ENCODE data around the gene KCTD19.

Gene KCTD19

DNA sequence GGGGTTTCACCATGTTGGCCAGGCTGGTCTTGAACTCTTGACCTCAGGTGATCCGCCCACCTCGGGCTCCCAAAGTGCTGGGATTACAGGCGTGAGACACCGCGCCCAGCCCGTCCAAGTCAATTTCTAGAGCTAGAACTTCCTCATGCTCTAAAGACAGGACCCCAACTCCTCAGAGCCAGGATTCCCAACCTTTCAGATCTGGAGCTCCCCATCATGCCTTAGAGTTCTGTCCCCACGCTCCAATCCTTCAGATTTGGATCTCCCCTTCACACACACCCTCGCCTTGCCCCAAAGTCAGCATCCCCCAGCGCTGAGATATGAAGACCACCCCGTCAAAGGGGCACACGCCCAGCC is 448 bp downstream of the KCTD19 start:
- peak overlapping the region; percentile 50 for H3K4me3 ChIP-seq (ENCODE audit: low read depth, low read length)
- TF ChIP-seq, protein P1, sequence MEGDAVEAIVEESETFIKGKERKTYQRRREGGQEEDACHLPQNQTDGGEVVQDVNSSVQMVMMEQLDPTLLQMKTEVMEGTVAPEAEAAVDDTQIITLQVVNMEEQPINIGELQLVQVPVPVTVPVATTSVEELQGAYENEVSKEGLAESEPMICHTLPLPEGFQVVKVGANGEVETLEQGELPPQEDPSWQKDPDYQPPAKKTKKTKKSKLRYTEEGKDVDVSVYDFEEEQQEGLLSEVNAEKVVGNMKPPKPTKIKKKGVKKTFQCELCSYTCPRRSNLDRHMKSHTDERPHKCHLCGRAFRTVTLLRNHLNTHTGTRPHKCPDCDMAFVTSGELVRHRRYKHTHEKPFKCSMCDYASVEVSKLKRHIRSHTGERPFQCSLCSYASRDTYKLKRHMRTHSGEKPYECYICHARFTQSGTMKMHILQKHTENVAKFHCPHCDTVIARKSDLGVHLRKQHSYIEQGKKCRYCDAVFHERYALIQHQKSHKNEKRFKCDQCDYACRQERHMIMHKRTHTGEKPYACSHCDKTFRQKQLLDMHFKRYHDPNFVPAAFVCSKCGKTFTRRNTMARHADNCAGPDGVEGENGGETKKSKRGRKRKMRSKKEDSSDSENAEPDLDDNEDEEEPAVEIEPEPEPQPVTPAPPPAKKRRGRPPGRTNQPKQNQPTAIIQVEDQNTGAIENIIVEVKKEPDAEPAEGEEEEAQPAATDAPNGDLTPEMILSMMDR (IDR thresholded peaks at IDR 0.05; ENCODE audit: borderline replicate concordance, insufficient read depth, low read depth, low read length) = no peak

DNA sequence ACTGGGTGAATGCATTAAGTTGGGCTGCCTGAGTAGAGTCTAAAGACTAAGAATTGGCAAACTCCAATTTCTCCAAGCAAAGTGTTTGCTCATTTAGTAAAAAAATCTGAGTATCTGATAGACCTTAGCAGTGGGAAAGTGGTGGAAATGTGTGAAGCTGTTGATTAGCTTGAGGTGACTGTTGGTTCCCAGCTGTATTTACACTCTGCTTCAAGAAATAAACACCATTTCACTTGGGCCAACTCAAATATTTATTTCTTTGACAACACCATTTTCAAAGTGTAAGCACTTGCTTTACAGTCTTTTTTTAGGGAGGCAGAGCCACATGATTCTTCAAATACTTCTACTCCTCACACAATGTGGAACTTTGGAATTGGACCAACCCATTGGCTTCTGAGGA is 8.7 kb downstream of the KCTD19 start:
- H3K4me3 ChIP-seq (ENCODE audit: low read depth, low read length) = no peak overlapping the region
- TF ChIP-seq, protein P1 (IDR thresholded peaks at IDR 0.05; ENCODE audit: borderline replicate concordance, insufficient read depth, low read depth, low read length) = no peak

DNA sequence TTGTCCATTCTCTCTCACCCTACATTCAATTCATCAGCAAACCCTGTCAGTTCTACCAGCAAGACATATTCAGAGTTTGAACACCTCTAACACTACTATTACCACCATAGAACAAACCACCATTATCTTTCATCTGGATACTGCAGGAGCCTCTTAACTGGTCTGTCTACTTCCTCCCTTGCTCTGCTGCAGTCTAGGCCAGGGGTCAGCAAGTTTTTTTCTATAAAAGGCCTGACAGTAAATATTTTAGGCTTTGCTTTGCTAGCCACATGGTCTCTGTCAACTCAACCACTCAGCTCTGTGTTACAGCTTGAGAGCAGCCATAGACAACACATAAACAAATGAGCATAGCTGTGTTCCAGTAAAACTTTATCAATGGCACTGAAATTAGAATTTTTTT is 13.8 kb downstream of the KCTD19 start:
- TF ChIP-seq, protein P1 (IDR thresholded peaks at IDR 0.05; ENCODE audit: borderline replicate concordance, insufficient read depth, low read depth, low read length) = no peak
- H3K4me3 ChIP-seq (ENCODE audit: low read depth, low read length) = no peak overlapping the region

DNA sequence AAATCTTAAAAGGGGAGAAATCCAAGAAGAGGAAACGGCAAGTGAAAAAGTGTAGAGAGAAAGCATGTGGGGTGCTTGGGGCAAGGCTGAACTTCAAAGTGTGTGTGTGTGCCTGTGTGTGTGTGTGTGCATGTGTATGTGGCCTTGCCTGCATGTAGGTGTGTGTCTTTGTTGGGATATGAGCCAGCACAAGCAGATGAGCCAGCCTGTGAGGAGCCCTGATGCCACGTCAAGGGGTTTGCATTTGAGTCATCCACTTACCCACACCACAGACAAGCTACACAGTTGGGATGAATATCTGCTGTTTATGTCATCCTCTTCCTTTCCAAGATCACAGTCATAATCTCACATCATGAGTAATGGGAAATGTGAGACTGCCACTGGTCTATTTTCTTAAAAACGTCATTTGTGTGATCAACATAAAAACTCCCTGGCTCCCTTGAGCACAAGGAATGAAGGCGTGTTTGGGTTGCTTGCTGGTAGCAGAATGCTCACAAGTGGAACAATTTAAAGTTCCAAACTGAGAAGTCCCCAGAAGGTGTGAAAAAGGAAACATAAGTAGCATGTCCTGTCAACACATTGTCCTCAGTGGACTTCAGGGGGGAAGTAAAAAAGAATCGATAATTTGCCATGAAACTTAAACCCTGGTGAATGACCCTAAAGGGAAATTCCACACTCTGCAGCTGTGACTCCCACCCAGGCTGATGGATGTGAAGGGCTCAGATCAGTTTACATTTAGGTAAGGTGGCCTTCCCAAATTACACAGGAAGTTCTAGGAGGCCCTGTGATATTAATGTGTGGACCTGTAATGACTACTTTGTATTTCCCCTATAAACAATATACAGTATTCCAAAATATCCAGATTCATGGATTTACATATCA is 14.7 kb downstream of the KCTD19 start:
- no peak overlapping the region for H3K4me3 ChIP-seq (ENCODE audit: low read depth, low read length)
- TF ChIP-seq, protein P1 (IDR thresholded peaks at IDR 0.05; ENCODE audit: borderline replicate concordance, insufficient read depth, low read depth, low read length) = no peak

DNA sequence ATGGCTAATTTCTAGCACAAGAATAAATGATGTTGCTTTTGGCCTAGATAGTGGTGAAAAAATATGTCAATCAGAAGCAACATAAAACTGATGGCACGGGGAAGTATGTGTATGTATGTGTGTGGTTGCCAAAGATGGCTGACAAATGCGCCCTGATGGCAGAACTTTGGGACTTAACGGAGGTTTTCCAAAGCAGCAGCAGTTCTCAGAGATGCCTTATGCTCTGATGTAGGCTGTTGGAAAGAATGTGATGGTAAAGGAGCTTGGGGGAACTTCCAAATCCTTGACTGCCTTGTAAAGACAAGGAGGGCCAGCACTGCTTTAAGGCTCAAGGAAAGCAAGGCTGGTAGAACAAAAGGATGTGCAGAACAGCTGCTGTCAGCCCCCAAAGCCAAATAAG is 16.0 kb downstream of the KCTD19 start:
- TF ChIP-seq, protein P1 (IDR thresholded peaks at IDR 0.05; ENCODE audit: borderline replicate concordance, insufficient read depth, low read depth, low read length) = no peak
- no peak overlapping the region for H3K4me3 ChIP-seq (ENCODE audit: low read depth, low read length)

DNA sequence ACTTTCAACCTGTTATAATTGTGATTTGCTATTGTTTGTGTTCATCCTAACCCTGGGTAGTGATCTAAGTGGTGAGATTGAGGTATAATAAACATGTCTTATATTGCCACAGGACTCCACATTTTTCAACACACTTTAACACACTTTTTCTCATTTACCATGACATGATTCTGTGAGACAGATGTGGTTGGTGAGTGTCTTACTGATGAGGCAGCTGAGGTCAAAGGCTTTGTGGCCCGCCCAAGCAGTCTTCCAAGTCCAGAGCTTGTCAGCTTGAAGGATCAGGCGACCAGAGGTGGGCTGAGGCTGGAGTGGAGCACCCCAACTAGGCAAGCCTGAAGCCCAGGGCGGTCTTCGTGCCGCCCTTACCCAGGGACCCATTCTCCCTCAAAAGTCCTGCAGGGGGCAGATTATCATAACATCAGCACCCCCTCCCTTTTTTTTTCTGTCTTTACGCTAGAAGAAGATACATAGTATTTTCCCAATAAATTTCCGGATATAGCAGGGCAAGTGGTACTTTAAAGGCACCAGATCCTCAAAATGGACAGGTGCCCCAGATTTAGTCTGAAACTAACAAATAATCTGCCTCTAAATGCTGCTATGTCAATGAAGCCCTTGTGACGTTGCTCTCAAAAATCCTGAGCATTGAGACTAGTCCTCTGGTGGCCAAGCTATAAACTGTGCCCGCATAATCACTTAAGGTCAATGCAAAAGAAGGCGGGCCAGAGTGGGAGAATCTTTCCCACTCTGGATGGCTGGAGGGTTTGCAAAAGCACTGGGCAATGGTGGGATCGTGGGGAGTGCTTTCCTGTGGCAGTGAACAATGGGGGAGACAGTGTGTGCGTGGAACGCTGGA is 21.1 kb downstream of the KCTD19 start:
- TF ChIP-seq, protein P1 (IDR thresholded peaks at IDR 0.05; ENCODE audit: borderline replicate concordance, insufficient read depth, low read depth, low read length) = no peak
- H3K4me3 ChIP-seq (ENCODE audit: low read depth, low read length) = no peak overlapping the region

All from GM12875 (cell line).